ELF-1 (cell line): Measurements from ENCODE around the gene M1AP.

ENCODE experiments used
- DNase-seq: peaks from one replicate; pipeline ENCODE4 v3.0.0-alpha.2; 2016; ENCODE audit warnings: low read depth, low spot score

M1AP gene

GRCh38 chr2:74546004-74546403 lies 102.1 kb downstream of the M1AP start:
- no peak for DNase-seq

- no peak for DNase-seq
Measured at GRCh38 chr2:74544634-74545033, 103.5 kb downstream of the M1AP start.

- DNase-seq = no peak
Measured at GRCh38 chr2:74542978-74543377, 105.2 kb downstream of the M1AP start.

GRCh38 chr2:74540291-74540690 lies 107.8 kb downstream of the M1AP start:
- DNase-seq = no peak

- no peak for DNase-seq
Measured at GRCh38 chr2:74538881-74539339, 109.2 kb downstream of the M1AP start.

GRCh38 chr2:74537140-74537539 lies 111.0 kb downstream of the M1AP start:
- no peak for DNase-seq

GRCh38 chr2:74536166-74536950 lies 111.8 kb downstream of the M1AP start:
- DNase-seq = no peak

- no peak for DNase-seq
Measured at GRCh38 chr2:74535440-74535965, 112.6 kb downstream of the M1AP start.

GRCh38 chr2:74534411-74534810 lies 113.7 kb downstream of the M1AP start:
- DNase-seq = no peak

- no peak for DNase-seq
Measured at GRCh38 chr2:74533464-74533863, 114.7 kb downstream of the M1AP start.

GRCh38 chr2:74532222-74532621 lies 115.9 kb downstream of the M1AP start:
- DNase-seq = no peak

GRCh38 chr2:74531666-74532065 lies 116.5 kb downstream of the M1AP start:
- no peak for DNase-seq

- peak; percentile 49 for DNase-seq
Measured at GRCh38 chr2:74530239-74531187, 117.6 kb downstream of the M1AP start.

GRCh38 chr2:74529357-74530238 lies 118.5 kb downstream of the M1AP start, which contains the start of the genes AUP1 and HTRA2:
Gene AUP1 (minus strand): TSS chr2:74529706. CDS start chr2:74529629, 77 bp downstream.
Gene HTRA2 (plus strand): TSS chr2:74529933. CDS start chr2:74530007, 74 bp downstream.
- peak; percentile 98 for DNase-seq

GRCh38 chr2:74528600-74529356 lies 119.4 kb downstream of the M1AP start:
- no peak for DNase-seq

- DNase-seq = no peak
Measured at GRCh38 chr2:74527741-74528140, 120.4 kb downstream of the M1AP start.

GRCh38 chr2:74526649-74527230 lies 121.4 kb downstream of the M1AP start:
- DNase-seq = no peak

- peak; percentile 40 for DNase-seq
Measured at GRCh38 chr2:74525717-74526648, 122.1 kb downstream of the M1AP start, which contains the start of gene DQX1. Gene DQX1 (minus strand): TSS chr2:74526231. CDS start chr2:74525729, 502 bp downstream.
